ENCODE data around the gene UBR4.

DNA sequence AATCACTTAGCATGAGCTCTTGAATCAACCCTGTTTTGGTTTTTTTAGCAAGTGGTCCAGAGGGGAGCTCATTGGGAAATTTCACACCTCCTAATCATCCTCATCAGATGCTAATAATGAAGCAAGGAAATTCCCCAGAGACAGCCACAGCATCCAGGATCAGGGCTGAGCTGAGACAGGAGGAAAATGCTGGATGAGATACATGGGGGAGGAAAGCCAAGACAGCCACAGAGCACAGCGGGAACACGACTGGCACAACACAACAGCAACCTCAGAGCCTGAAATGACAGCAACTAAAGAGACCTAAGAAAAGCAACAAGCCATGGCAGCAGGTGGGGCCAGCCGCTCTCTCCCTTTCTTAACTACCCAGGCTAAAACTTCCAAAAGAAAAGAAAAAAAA, 70.4 kb downstream of the UBR4 start:
- TF ChIP-seq SP1 (IDR thresholded peaks at IDR 0.05; ENCODE audit: low read depth) (no peak), POLR2A (IDR thresholded peaks at IDR 0.05; ENCODE audit: borderline replicate concordance, extremely low read depth, insufficient read depth, insufficient read length) (no peak)
- TF ChIP-seq, protein P1, sequence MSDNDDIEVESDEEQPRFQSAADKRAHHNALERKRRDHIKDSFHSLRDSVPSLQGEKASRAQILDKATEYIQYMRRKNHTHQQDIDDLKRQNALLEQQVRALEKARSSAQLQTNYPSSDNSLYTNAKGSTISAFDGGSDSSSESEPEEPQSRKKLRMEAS (IDR thresholded peaks at IDR 0.05): no peak
- TF ChIP-seq, protein P2, sequence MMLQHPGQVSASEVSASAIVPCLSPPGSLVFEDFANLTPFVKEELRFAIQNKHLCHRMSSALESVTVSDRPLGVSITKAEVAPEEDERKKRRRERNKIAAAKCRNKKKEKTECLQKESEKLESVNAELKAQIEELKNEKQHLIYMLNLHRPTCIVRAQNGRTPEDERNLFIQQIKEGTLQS (IDR thresholded peaks at IDR 0.05): no peak
- TF ChIP-seq, protein P3, sequence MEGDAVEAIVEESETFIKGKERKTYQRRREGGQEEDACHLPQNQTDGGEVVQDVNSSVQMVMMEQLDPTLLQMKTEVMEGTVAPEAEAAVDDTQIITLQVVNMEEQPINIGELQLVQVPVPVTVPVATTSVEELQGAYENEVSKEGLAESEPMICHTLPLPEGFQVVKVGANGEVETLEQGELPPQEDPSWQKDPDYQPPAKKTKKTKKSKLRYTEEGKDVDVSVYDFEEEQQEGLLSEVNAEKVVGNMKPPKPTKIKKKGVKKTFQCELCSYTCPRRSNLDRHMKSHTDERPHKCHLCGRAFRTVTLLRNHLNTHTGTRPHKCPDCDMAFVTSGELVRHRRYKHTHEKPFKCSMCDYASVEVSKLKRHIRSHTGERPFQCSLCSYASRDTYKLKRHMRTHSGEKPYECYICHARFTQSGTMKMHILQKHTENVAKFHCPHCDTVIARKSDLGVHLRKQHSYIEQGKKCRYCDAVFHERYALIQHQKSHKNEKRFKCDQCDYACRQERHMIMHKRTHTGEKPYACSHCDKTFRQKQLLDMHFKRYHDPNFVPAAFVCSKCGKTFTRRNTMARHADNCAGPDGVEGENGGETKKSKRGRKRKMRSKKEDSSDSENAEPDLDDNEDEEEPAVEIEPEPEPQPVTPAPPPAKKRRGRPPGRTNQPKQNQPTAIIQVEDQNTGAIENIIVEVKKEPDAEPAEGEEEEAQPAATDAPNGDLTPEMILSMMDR (IDR thresholded peaks at IDR 0.05 in 2 of 3, conservative IDR thresholded peaks at IDR 0.05 in 1 of 3; ENCODE audit: borderline replicate concordance in 1 of 3, insufficient read depth in 1 of 3, low read depth in 2 of 3, low read length in 2 of 3): no peak
- TF ChIP-seq, protein P4, sequence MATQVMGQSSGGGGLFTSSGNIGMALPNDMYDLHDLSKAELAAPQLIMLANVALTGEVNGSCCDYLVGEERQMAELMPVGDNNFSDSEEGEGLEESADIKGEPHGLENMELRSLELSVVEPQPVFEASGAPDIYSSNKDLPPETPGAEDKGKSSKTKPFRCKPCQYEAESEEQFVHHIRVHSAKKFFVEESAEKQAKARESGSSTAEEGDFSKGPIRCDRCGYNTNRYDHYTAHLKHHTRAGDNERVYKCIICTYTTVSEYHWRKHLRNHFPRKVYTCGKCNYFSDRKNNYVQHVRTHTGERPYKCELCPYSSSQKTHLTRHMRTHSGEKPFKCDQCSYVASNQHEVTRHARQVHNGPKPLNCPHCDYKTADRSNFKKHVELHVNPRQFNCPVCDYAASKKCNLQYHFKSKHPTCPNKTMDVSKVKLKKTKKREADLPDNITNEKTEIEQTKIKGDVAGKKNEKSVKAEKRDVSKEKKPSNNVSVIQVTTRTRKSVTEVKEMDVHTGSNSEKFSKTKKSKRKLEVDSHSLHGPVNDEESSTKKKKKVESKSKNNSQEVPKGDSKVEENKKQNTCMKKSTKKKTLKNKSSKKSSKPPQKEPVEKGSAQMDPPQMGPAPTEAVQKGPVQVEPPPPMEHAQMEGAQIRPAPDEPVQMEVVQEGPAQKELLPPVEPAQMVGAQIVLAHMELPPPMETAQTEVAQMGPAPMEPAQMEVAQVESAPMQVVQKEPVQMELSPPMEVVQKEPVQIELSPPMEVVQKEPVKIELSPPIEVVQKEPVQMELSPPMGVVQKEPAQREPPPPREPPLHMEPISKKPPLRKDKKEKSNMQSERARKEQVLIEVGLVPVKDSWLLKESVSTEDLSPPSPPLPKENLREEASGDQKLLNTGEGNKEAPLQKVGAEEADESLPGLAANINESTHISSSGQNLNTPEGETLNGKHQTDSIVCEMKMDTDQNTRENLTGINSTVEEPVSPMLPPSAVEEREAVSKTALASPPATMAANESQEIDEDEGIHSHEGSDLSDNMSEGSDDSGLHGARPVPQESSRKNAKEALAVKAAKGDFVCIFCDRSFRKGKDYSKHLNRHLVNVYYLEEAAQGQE (IDR thresholded peaks at IDR 0.05; ENCODE audit: low read depth): no peak

All from HCT116 (cell line).